ENCODE results near the gene KCNAB1.

DNA sequence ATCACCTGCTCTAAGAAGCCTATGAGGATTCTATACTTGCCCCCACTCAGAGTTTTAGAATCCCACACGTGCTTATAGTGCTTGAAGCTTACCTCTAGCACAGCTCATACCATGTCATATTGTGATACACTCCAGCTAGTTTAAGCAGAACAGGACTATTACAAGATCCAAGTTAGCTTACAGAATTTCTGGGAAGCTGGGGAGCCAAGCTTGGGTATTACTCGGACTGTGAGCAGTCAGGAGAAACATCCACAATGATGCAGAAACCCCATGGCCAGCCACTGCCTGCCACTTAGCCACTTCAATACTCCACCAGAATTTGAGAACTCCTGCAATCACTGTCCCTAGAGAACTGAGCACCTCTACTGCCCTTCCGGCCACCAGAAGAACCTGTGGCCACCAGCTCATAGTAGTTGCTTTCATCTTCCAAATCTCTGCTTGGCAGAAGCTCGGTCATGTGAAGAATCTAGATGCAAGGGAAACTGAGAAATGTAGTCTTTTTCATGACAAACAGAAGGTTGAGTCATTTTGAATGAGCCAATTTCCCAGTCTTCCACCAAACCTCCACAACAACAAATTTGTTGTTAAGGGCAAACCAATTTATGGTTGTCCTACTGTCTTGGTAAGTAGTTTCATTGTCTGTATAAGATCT lies 462.3 kb downstream of the KCNAB1 start:
- TF ChIP-seq, protein P1, sequence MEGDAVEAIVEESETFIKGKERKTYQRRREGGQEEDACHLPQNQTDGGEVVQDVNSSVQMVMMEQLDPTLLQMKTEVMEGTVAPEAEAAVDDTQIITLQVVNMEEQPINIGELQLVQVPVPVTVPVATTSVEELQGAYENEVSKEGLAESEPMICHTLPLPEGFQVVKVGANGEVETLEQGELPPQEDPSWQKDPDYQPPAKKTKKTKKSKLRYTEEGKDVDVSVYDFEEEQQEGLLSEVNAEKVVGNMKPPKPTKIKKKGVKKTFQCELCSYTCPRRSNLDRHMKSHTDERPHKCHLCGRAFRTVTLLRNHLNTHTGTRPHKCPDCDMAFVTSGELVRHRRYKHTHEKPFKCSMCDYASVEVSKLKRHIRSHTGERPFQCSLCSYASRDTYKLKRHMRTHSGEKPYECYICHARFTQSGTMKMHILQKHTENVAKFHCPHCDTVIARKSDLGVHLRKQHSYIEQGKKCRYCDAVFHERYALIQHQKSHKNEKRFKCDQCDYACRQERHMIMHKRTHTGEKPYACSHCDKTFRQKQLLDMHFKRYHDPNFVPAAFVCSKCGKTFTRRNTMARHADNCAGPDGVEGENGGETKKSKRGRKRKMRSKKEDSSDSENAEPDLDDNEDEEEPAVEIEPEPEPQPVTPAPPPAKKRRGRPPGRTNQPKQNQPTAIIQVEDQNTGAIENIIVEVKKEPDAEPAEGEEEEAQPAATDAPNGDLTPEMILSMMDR (IDR thresholded peaks at IDR 0.05; ENCODE audit: low read depth, low read length, missing input control) = no peak
- TF ChIP-seq, protein P2, sequence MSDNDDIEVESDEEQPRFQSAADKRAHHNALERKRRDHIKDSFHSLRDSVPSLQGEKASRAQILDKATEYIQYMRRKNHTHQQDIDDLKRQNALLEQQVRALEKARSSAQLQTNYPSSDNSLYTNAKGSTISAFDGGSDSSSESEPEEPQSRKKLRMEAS (IDR thresholded peaks at IDR 0.05) = no peak
- TF ChIP-seq EGR1 (IDR thresholded peaks at IDR 0.05; ENCODE audit: low read depth in 2 of 2) (no peak), TAF1 (conservative IDR thresholded peaks at IDR 0.05) (no peak), GABPA (IDR thresholded peaks at IDR 0.05 in 1 of 2, conservative IDR thresholded peaks at IDR 0.05 in 1 of 2) (no peak), SP1 (IDR thresholded peaks at IDR 0.05) (no peak), YY1 (IDR thresholded peaks at IDR 0.05) (no peak), FOXA1 (IDR thresholded peaks at IDR 0.05) (no peak), RAD21 (IDR thresholded peaks at IDR 0.05) (no peak)
- TF ChIP-seq, protein P3, sequence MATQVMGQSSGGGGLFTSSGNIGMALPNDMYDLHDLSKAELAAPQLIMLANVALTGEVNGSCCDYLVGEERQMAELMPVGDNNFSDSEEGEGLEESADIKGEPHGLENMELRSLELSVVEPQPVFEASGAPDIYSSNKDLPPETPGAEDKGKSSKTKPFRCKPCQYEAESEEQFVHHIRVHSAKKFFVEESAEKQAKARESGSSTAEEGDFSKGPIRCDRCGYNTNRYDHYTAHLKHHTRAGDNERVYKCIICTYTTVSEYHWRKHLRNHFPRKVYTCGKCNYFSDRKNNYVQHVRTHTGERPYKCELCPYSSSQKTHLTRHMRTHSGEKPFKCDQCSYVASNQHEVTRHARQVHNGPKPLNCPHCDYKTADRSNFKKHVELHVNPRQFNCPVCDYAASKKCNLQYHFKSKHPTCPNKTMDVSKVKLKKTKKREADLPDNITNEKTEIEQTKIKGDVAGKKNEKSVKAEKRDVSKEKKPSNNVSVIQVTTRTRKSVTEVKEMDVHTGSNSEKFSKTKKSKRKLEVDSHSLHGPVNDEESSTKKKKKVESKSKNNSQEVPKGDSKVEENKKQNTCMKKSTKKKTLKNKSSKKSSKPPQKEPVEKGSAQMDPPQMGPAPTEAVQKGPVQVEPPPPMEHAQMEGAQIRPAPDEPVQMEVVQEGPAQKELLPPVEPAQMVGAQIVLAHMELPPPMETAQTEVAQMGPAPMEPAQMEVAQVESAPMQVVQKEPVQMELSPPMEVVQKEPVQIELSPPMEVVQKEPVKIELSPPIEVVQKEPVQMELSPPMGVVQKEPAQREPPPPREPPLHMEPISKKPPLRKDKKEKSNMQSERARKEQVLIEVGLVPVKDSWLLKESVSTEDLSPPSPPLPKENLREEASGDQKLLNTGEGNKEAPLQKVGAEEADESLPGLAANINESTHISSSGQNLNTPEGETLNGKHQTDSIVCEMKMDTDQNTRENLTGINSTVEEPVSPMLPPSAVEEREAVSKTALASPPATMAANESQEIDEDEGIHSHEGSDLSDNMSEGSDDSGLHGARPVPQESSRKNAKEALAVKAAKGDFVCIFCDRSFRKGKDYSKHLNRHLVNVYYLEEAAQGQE (IDR thresholded peaks at IDR 0.05) = no peak
- TF ChIP-seq, protein P4, sequence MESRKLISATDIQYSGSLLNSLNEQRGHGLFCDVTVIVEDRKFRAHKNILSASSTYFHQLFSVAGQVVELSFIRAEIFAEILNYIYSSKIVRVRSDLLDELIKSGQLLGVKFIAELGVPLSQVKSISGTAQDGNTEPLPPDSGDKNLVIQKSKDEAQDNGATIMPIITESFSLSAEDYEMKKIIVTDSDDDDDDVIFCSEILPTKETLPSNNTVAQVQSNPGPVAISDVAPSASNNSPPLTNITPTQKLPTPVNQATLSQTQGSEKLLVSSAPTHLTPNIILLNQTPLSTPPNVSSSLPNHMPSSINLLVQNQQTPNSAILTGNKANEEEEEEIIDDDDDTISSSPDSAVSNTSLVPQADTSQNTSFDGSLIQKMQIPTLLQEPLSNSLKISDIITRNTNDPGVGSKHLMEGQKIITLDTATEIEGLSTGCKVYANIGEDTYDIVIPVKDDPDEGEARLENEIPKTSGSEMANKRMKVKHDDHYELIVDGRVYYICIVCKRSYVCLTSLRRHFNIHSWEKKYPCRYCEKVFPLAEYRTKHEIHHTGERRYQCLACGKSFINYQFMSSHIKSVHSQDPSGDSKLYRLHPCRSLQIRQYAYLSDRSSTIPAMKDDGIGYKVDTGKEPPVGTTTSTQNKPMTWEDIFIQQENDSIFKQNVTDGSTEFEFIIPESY (IDR thresholded peaks at IDR 0.05) = no peak

Measured in liver (tissue), 3 donors.